Neutrophil (primary cell): ENCODE data around the gene ITGAX.

Source experiments
- H3K27ac ChIP-seq: fragments of 200-600 bp; sonication (generic); 2 replicates; pipeline ENCODE4 v1.5.1; 2016; ENCODE audit warnings: mild to moderate bottlenecking, moderate library complexity
- H3K27me3 ChIP-seq: fragments of 200-600 bp; sonication (generic); 2 replicates; pipeline ENCODE4 v1.6.0; 2016; ENCODE audit warnings: mild to moderate bottlenecking
- H3K36me3 ChIP-seq: fragments of 200-600 bp; sonication (generic); 2 replicates; pipeline ENCODE4 v1.5.1; 2017
- H3K4me1 ChIP-seq, 2 experiments: fragments of 200-600 bp in 1 of 2; sonication (generic) in 1 of 2; 1 replicate in 1 of 2; 2 replicates in 1 of 2; pipeline versions ENCODE4 v1.5.1 to v1.6.1; 2013 to 2016; ENCODE audit warnings: low read depth in 1 of 2, low read length in 1 of 2, mild to moderate bottlenecking in 1 of 2, moderate library complexity in 1 of 2; ENCODE audit not compliant: control insufficient read depth in 1 of 2, insufficient read depth in 1 of 2
- H3K4me3 ChIP-seq, 2 experiments: fragments of 200-600 bp in 1 of 2; sonication (generic) in 1 of 2; 1 replicate in 1 of 2; 2 replicates in 1 of 2; pipeline ENCODE4 v1.5.1; 2013 to 2016; ENCODE audit warnings: low read depth in 1 of 2, low read length in 1 of 2, mild to moderate bottlenecking in 1 of 2, moderate library complexity in 1 of 2
- H3K9me3 ChIP-seq: fragments of 200-600 bp; sonication (generic); 2 replicates; pipeline ENCODE4 v1.5.1; 2016
- TF ChIP-seq, protein P1 (sequence below): fragments of 200-600 bp; sonication (generic); IDR thresholded peaks from 2 replicates; pipeline ENCODE4 v1.5.1; 2016; ENCODE audit warnings: antibody characterized with exemption

The ITGAX gene

DNA sequence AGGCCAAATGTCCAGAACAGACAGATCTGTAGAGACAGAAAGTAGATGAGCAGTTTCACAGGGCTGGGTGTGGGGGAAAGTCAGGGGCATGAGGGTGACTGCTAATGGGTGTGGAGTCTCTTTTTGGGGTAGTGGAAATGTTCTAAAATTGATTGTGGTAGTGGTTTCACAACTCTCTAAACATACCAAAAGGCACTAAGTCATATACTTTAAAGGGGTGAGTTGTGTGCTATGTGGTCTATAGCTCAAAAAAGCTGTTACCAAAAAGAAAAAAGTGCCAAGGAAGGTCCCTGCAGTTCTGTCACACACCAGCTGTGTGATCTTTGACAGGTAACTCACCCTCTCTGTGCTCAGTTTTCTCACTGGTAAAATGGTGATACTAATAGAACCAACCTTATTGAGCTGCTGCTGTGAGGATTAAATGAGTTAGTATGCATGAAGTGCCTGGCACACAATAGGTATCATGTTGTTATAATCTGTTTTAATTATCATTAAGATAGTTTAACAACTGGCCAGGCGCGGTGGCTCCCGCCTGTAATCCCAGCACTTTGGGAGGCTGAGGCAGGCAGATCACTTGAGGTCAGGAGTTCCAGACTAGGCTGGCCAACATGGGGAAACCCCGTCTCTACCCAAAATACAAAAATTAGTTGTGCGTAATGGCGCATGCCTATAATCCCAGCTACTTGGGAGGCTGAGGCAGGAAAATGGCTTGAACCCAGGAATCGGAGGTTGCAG is 10.3 kb downstream of the ITGAX start:
- no peaks in the 10 kb centered on the region for H3K9me3 ChIP-seq
- H3K27me3 ChIP-seq, result no peaks in the 10 kb centered on the region
- TF ChIP-seq, protein P1, sequence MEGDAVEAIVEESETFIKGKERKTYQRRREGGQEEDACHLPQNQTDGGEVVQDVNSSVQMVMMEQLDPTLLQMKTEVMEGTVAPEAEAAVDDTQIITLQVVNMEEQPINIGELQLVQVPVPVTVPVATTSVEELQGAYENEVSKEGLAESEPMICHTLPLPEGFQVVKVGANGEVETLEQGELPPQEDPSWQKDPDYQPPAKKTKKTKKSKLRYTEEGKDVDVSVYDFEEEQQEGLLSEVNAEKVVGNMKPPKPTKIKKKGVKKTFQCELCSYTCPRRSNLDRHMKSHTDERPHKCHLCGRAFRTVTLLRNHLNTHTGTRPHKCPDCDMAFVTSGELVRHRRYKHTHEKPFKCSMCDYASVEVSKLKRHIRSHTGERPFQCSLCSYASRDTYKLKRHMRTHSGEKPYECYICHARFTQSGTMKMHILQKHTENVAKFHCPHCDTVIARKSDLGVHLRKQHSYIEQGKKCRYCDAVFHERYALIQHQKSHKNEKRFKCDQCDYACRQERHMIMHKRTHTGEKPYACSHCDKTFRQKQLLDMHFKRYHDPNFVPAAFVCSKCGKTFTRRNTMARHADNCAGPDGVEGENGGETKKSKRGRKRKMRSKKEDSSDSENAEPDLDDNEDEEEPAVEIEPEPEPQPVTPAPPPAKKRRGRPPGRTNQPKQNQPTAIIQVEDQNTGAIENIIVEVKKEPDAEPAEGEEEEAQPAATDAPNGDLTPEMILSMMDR, result no peak
- peaks cover 84% of the 10 kb centered on the region for H3K36me3 ChIP-seq
- H3K4me1 ChIP-seq, result peaks cover 66 to 77% of the 10 kb centered on the region in 2 experiments
- H3K4me3 ChIP-seq, result no peak overlapping the region
- peak overlapping the region; percentile 91 for H3K27ac ChIP-seq

DNA sequence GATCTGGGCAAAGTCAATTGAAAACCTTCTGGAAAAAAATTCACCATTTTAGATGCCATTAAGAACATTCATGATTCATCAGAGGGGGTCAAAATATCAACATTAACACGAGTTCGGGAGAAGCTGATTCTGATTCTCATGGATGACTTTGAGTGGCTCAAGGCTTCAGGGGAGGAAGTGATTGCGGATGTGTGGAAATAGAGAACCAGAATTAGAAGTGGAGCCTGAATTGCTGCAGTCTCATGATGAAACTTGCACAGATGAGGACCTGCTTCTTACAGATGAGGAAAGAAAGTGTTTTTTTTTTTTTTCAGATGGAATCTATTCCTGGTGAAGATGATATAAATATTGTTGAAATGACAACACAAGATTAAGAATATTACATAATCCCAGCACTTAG is 12.9 kb downstream of the ITGAX start:
- H3K4me1 ChIP-seq, result peaks cover 69 to 75% of the 10 kb centered on the region in 2 experiments
- no peaks in the 10 kb centered on the region for H3K27me3 ChIP-seq
- H3K9me3 ChIP-seq, result no peaks in the 10 kb centered on the region
- peaks cover 84% of the 10 kb centered on the region for H3K36me3 ChIP-seq
- TF ChIP-seq, protein P1, result no peak
- H3K27ac ChIP-seq, result peak overlapping the region; percentile 91
- H3K4me3 ChIP-seq, result peak overlapping the region; percentile 43 to 56

DNA sequence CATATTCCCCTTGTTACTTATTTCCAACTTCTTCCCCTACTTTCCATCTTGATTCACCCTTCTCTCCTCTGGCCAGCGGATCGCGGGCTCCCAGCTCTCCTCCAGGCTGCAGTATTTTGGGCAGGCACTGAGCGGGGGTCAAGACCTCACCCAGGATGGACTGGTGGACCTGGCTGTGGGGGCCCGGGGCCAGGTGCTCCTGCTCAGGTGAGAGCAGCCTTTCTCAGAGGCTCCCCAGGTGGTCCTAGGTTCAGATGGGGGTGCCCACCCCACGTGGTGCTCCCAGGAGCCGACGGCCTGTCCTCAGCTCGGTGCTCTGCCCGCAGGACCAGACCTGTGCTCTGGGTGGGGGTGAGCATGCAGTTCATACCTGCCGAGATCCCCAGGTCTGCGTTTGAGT is 16.0 kb downstream of the ITGAX start:
- Histone ChIP-seq H3K9me3 (no peaks in the 10 kb centered on the region), H3K27ac (no peak overlapping the region), H3K27me3 (no peaks in the 10 kb centered on the region), H3K4me3 (no peak overlapping the region), H3K36me3 (peaks cover 84% of the 10 kb centered on the region), H3K4me1 (peaks cover 50 to 54% of the 10 kb centered on the region in 2 experiments)
- TF ChIP-seq, protein P1, result no peak

DNA sequence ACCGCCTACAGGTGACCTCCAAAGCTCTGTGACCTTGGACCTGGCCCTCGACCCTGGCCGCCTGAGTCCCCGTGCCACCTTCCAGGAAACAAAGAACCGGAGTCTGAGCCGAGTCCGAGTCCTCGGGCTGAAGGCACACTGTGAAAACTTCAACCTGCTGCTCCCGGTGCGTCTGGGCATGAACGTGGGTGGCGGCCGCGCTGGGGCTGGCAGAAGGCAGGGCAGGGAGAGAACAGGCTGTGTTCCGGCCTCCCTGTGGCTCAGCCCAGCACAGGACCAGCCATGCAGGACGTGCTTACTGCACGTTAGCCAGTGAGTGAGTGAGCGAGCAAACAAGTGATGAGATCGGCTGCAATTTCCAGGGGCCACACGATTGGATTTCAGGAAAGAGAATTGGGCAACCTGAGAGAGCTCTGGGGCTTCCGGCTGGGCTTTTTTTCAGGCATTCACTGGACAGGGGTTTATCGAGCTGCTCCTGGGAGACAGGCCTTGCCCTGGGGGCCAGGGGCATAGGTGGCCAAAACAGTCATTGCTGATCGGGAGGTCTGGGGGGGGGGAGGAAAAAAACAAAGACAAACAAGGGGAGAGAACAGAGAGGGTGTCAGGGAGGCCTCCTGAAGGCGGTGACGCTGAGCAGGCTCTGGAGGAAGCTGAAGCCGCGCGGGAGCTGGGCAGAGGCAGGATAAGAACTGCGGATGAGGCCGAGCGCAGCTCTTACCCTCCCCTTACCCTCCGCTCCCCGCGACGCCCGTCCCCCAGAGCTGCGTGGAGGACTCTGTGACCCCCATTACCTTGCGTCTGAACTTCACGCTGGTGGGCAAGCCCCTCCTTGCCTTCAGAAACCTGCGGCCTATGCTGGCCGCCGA is 16.9 kb downstream of the ITGAX start:
- Histone ChIP-seq H3K4me1 (peaks cover 41 to 46% of the 10 kb centered on the region in 2 experiments), H3K9me3 (peaks cover under 1% of the 10 kb centered on the region), H3K27ac (peak overlapping the region; percentile 13), H3K36me3 (peaks cover 84% of the 10 kb centered on the region), H3K27me3 (no peaks in the 10 kb centered on the region), H3K4me3 (no peak overlapping the region)
- TF ChIP-seq, protein P1, result no peak

DNA sequence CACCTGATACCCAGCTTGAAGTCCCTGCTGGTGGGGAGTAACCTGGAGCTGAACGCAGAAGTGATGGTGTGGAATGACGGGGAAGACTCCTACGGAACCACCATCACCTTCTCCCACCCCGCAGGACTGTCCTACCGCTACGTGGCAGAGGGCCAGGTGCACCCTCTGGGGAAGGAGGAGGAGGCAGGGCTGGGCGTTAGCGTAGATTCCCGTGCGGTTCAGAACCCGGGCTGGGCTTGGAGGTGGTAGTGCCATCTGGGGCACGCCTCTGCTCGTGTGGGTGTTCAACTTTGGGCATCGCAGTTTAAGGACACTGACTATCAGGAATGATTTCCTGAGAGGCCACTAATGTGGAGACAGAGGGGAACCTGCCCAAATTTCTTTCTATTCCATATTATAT is 18.3 kb downstream of the ITGAX start:
- Histone ChIP-seq H3K9me3 (peaks cover 4% of the 10 kb centered on the region), H3K27me3 (no peaks in the 10 kb centered on the region), H3K4me1 (peaks cover 28 to 32% of the 10 kb centered on the region in 2 experiments), H3K27ac (peak overlapping the region; percentile 27), H3K36me3 (peaks cover 91% of the 10 kb centered on the region), H3K4me3 (no peak overlapping the region)
- TF ChIP-seq, protein P1, result no peak
